ENCODE results near the gene ZDHHC11B. TPM values are rescaled to one million over a fixed set of nuclear protein-coding genes. Genes with fewer than 3 reads are reported as not detected.

The ZDHHC11B gene
- total and polyA plus RNA-seq, 2 donors (not counting 1 experiment from before 2014, with no cell fraction given): under 0.01 TPM; not detected in 1

DNA sequence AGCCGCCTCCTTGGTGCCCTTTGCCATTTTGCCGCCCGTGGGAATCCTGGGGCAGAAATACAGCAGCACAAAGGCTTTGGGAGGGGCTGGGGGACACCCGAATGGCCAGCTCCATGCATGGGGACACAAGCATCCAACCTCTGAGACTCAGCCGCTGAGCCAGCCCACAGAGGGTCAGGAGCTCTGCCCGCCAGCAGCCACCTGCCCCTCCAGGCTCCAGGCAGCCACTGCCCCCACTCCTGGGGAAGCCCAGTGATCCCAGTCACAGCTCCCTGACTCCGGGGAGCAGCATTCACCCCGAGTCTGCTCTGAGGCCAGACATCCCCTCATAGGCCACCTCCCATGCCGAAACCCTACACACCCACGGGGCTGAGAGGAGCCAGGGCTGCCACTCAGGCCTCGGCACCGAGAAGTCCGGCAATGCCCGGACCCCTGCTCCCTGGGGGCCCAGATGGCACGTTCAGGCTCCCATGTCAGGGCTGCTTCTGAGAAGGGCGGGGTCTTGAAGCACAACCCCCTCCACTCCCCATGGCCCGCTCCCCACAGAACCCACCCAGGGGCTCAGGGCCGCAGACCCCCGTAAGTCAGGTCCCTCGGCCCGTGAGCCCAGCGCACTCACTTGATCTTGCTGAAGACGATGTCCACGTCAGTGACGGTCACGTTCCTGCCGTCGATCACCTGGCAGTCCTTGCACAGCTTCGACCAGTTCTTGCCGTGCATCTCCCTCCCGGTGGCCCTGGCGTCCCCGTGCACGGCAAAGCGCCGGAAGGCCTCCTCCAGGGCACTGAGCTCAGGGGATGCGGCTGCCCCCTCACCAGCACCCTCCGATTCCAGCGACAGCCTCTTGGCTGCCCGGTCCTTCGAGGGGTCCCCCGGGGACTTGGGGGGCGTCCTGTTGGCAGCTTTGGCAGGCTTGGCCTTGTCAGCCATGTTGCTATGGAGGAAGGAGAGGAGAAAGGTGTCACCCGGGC lies 107.1 kb downstream of the ZDHHC11B start:
- no peaks in the 10 kb centered on the region for H4K20me1 ChIP-seq (ENCODE audit: control insufficient read depth, extremely low read depth, insufficient read depth, low read length)
- H3K4me3 ChIP-seq (replicated peaks in 1 of 4; ENCODE audit: control extremely low read depth in 1 of 4, insufficient read depth in 1 of 4, low read depth in 3 of 4, low read length in 4 of 4): no peak overlapping the region
- H3K4me1 ChIP-seq (ENCODE audit: control insufficient read depth, extremely low read depth, insufficient read depth, low read length): peaks cover 4% of the 10 kb centered on the region
- H3K4me2 ChIP-seq (ENCODE audit: extremely low read depth, insufficient read depth, low read length): no peak overlapping the region
- H3K9me3 ChIP-seq (ENCODE audit: control insufficient read depth, insufficient read depth, low read depth, low read length): no peaks in the 10 kb centered on the region
- H3K79me2 ChIP-seq (ENCODE audit: control insufficient read depth, insufficient read depth, low read length): no peaks in the 10 kb centered on the region
- H3K36me3 ChIP-seq (ENCODE audit: control insufficient read depth, insufficient read depth, low read length): no peaks in the 10 kb centered on the region
- H3K27ac ChIP-seq (ENCODE audit: insufficient read depth, low read length): no peak overlapping the region
- DNase-seq (ENCODE audit: low read depth in 2 of 2): no peak
- H2AFZ ChIP-seq (ENCODE audit: low read length): no peak overlapping the region
- H3K9ac ChIP-seq (ENCODE audit: insufficient read depth, low read length): no peak overlapping the region
- H3K27me3 ChIP-seq (ENCODE audit: control insufficient read depth, insufficient read depth, low read length): peaks cover 3% of the 10 kb centered on the region
- TF ChIP-seq, protein P1, sequence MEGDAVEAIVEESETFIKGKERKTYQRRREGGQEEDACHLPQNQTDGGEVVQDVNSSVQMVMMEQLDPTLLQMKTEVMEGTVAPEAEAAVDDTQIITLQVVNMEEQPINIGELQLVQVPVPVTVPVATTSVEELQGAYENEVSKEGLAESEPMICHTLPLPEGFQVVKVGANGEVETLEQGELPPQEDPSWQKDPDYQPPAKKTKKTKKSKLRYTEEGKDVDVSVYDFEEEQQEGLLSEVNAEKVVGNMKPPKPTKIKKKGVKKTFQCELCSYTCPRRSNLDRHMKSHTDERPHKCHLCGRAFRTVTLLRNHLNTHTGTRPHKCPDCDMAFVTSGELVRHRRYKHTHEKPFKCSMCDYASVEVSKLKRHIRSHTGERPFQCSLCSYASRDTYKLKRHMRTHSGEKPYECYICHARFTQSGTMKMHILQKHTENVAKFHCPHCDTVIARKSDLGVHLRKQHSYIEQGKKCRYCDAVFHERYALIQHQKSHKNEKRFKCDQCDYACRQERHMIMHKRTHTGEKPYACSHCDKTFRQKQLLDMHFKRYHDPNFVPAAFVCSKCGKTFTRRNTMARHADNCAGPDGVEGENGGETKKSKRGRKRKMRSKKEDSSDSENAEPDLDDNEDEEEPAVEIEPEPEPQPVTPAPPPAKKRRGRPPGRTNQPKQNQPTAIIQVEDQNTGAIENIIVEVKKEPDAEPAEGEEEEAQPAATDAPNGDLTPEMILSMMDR (conservative IDR thresholded peaks at IDR 0.05 in 1 of 2, IDR thresholded peaks at IDR 0.05 in 1 of 2; ENCODE audit: low read depth in 1 of 2, low read length in 2 of 2): no peak
- no peak for TF ChIP-seq EZH2 (IDR thresholded peaks at IDR 0.05; ENCODE audit: low read length, missing control alignments)

DNA sequence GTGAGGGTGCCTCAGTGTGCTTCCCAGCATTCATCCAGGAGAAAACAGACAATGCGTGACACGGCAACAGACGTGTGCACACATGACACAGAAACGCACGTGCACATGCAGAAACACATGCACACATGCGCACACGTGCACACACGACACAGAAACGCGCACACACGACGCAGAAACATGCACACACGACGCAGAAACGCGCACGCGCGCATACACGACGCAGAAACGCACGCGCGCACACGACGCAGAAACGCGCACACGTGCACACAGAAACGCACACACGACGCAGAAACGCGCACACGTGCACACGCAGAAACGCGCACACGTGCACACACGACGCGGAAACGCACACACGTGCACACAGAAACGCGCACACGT lies 107.8 kb downstream of the ZDHHC11B start:
- H3K4me3 ChIP-seq (replicated peaks in 1 of 4; ENCODE audit: control extremely low read depth in 1 of 4, insufficient read depth in 1 of 4, low read depth in 3 of 4, low read length in 4 of 4): no peak overlapping the region
- H2AFZ ChIP-seq (ENCODE audit: low read length): no peak overlapping the region
- H3K4me1 ChIP-seq (ENCODE audit: control insufficient read depth, extremely low read depth, insufficient read depth, low read length): peaks cover 4% of the 10 kb centered on the region
- H4K20me1 ChIP-seq (ENCODE audit: control insufficient read depth, extremely low read depth, insufficient read depth, low read length): no peaks in the 10 kb centered on the region
- no peak overlapping the region for H3K4me2 ChIP-seq (ENCODE audit: extremely low read depth, insufficient read depth, low read length)
- no peak for DNase-seq (ENCODE audit: low read depth in 2 of 2)
- TF ChIP-seq EZH2 (IDR thresholded peaks at IDR 0.05; ENCODE audit: low read length, missing control alignments): no peak
- TF ChIP-seq, protein P1 (conservative IDR thresholded peaks at IDR 0.05 in 1 of 2, IDR thresholded peaks at IDR 0.05 in 1 of 2; ENCODE audit: low read depth in 1 of 2, low read length in 2 of 2): no peak
- no peaks in the 10 kb centered on the region for H3K36me3 ChIP-seq (ENCODE audit: control insufficient read depth, insufficient read depth, low read length)
- no peak overlapping the region for H3K9ac ChIP-seq (ENCODE audit: insufficient read depth, low read length)
- H3K27ac ChIP-seq (ENCODE audit: insufficient read depth, low read length): no peak overlapping the region
- peaks cover 5% of the 10 kb centered on the region for H3K27me3 ChIP-seq (ENCODE audit: control insufficient read depth, insufficient read depth, low read length)
- H3K79me2 ChIP-seq (ENCODE audit: control insufficient read depth, insufficient read depth, low read length): no peaks in the 10 kb centered on the region
- no peaks in the 10 kb centered on the region for H3K9me3 ChIP-seq (ENCODE audit: control insufficient read depth, insufficient read depth, low read depth, low read length)

DNA sequence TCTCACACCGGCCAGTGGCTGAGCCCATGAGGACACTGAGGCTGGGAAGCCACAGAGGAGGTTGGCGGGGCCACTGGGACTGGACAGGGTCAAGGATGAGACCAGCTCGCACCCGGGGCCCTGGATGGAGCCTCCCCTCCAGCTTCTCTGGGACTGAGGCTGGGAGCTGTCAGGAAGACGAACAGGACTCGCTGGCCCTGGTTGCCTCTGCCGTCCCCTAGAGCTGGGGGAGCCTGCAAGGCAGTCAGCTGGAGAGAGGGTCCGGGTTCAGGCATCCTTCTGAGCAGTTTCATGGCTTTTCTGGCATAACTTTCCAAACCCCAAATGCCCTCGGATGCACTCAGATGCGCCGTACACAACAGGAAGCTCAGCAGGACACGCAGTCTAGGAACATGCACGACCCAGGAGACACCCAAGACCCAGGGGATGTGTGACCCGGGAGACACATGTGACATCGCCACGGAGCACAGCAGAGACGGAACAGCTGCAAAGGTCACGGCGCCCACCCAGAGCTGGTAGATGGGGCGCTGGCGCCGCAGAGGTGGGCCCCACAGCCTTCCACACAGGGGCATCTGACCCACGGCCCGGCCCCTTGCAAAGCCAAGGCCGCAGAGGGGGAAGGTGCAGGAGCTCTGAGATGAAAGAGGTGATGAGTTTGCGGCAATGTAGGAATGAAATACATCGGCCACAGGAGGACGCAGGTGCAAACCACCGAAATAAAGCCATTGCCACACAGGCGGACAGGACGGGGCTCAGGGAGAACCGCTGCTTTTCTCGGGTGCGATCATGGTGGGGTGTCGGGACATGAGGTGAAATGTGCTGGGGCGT lies 108.4 kb downstream of the ZDHHC11B start:
- DNase-seq (ENCODE audit: low read depth in 2 of 2): no peak

More for the DNA sequence above, 108.4 kb downstream of the ZDHHC11B start:
- no peaks in the 10 kb centered on the region for H3K36me3 ChIP-seq (ENCODE audit: control insufficient read depth, insufficient read depth, low read length)
- H3K4me3 ChIP-seq (replicated peaks in 1 of 4; ENCODE audit: control extremely low read depth in 1 of 4, insufficient read depth in 1 of 4, low read depth in 3 of 4, low read length in 4 of 4): no peak overlapping the region
- H3K27me3 ChIP-seq (ENCODE audit: control insufficient read depth, insufficient read depth, low read length): peaks cover 5% of the 10 kb centered on the region
- no peak overlapping the region for H3K27ac ChIP-seq (ENCODE audit: insufficient read depth, low read length)
- no peaks in the 10 kb centered on the region for H4K20me1 ChIP-seq (ENCODE audit: control insufficient read depth, extremely low read depth, insufficient read depth, low read length)
- H3K4me1 ChIP-seq (ENCODE audit: control insufficient read depth, extremely low read depth, insufficient read depth, low read length): peaks cover 4% of the 10 kb centered on the region
- TF ChIP-seq, protein P1 (conservative IDR thresholded peaks at IDR 0.05 in 1 of 2, IDR thresholded peaks at IDR 0.05 in 1 of 2; ENCODE audit: low read depth in 1 of 2, low read length in 2 of 2): no peak
- no peak for TF ChIP-seq EZH2 (IDR thresholded peaks at IDR 0.05; ENCODE audit: low read length, missing control alignments)
- no peaks in the 10 kb centered on the region for H3K79me2 ChIP-seq (ENCODE audit: control insufficient read depth, insufficient read depth, low read length)
- no peak overlapping the region for H3K4me2 ChIP-seq (ENCODE audit: extremely low read depth, insufficient read depth, low read length)
- no peak overlapping the region for H2AFZ ChIP-seq (ENCODE audit: low read length)
- no peak overlapping the region for H3K9ac ChIP-seq (ENCODE audit: insufficient read depth, low read length)
- no peaks in the 10 kb centered on the region for H3K9me3 ChIP-seq (ENCODE audit: control insufficient read depth, insufficient read depth, low read depth, low read length)
